Measurements from ENCODE around the gene RNF111. TPM values are rescaled to one million over a fixed set of nuclear protein-coding genes. Genes with fewer than 3 reads are reported as not detected.

RNF111 gene
- total and polyA plus RNA-seq, 2 experiments from 2014 or later = 14.4 to 24.5 TPM

GRCh38 chr15:58981808-58982475, 5.5 kb upstream of the RNF111 start (continued):
- no peak for TF ChIP-seq ZNF462 (CRISPR knock-in tag; IDR thresholded peaks at IDR 0.05)
- TF ChIP-seq EZH2 (IDR thresholded peaks at IDR 0.05; ENCODE audit: low read depth, unreplicated experiment) = no peak
- TF ChIP-seq ETS1 (IDR thresholded peaks at IDR 0.05) = no peak
- TF ChIP-seq POLR2AphosphoS5 (IDR thresholded peaks at IDR 0.05; ENCODE audit: low read depth) = no peak
- TF ChIP-seq EZH2phosphoT487 (IDR thresholded peaks at IDR 0.05; ENCODE audit: unreplicated experiment) = no peak
- TF ChIP-seq STAT1 (IDR thresholded peaks at IDR 0.05; ENCODE audit: unreplicated experiment) = no peak
- no peak for TF ChIP-seq ZNF331 (CRISPR knock-in tag; IDR thresholded peaks at IDR 0.05; ENCODE audit: low read depth)
- no peak for TF ChIP-seq ZNF114 (CRISPR knock-in tag; IDR thresholded peaks at IDR 0.05)

GRCh38 chr15:58983261-58983660, 4.2 kb upstream of the RNF111 start:
- Histone ChIP-seq H2AFZ (no peak overlapping the region), H3K27ac (ENCODE audit: low read depth) (no peak overlapping the region), H3K4me2 (no peak overlapping the region), H3K79me2 (replicated peaks; ENCODE audit: insufficient read depth) (peaks cover 3% of the 10 kb centered on the region), H3K4me1 (ENCODE audit: insufficient read depth) (no peaks in the 10 kb centered on the region; the same call in 1 of the 2 replicates), H4K20me1 (replicated peaks; ENCODE audit: insufficient read depth) (no peaks in the 10 kb centered on the region), H3K27me3 (ENCODE audit: insufficient read depth) (no peaks in the 10 kb centered on the region), H3K36me3 (ENCODE audit: insufficient read depth) (no peaks in the 10 kb centered on the region), H3K9me2 (ENCODE audit: insufficient read depth) (no peaks in the 10 kb centered on the region), H3K4me3 (no peak overlapping the region), H3F3A (replicated peaks; ENCODE audit: low read depth) (no peaks in the 10 kb centered on the region)
- H3K27me3 Mint-ChIP-seq (ENCODE audit: insufficient read depth, low read depth, poor library complexity) = peaks cover 3% of the 10 kb centered on the region
- no peaks in the 10 kb centered on the region for H3K9me3 Mint-ChIP-seq
- no peak overlapping the region for H3K27ac Mint-ChIP-seq
- H3K4me1 Mint-ChIP-seq = peaks cover 13% of the 10 kb centered on the region
- ATAC-seq (no peak), DNase-seq (ENCODE audit: low spot score) (no peak)
- H3K4me3 Mint-ChIP-seq = no peak overlapping the region
- H3K36me3 Mint-ChIP-seq (ENCODE audit: low read depth) = no peaks in the 10 kb centered on the region; the same call in 2 of the 3 replicates
- TF ChIP-seq JUNB (IDR thresholded peaks at IDR 0.05; ENCODE audit: unreplicated experiment) = no peak
- TF ChIP-seq EZH2 (IDR thresholded peaks at IDR 0.05; ENCODE audit: low read depth, unreplicated experiment) = no peak
- TF ChIP-seq ZNF331 (CRISPR knock-in tag; IDR thresholded peaks at IDR 0.05; ENCODE audit: low read depth) = no peak
- TF ChIP-seq REST (IDR thresholded peaks at IDR 0.05; ENCODE audit: unreplicated experiment) = no peak
- no peak for TF ChIP-seq ZNF114 (CRISPR knock-in tag; IDR thresholded peaks at IDR 0.05)
- TF ChIP-seq CTCF (conservative IDR thresholded peaks at IDR 0.05; ENCODE audit: low read depth in 2 of 2) = no peak

Measured in GM23338 (cell line).